HepG2 (cell line): Measurements from ENCODE around the gene ITSN2. TPM values are rescaled to one million over a fixed set of nuclear protein-coding genes. Genes with fewer than 3 reads are reported as not detected.
A peak's percentile ranks its signal among the peaks of the same experiment; 100 is the strongest.

Experiments
- ATAC-seq: fragments of 200-7000 bp; cut with Tn5 transposase; 3 replicates; pipeline ENCODE4 v1.9.1; 2020; ENCODE audit warnings: mild to moderate bottlenecking, moderate library complexity
- BruUV-seq: library from RNA; stranded (reverse); fragments of 400-500 nt; replicated peaks from 2 replicates; lab custom pipeline; 2021; lab: Mats Ljungman, UMichigan
- CTCF ChIA-PET: fragments of 300-600 bp; formaldehyde crosslinking; extraction: SDS; loops from one replicate; lab custom pipeline; 2021; ENCODE audit warnings: low total read pairs, inconsistent platforms, low intra/inter-chr PET ratio; lab: Yijun Ruan, JAX
- POLR2A ChIA-PET: fragments of 350-600 bp; sonication (Branson Sonifier 250); formaldehyde crosslinking; loops from one replicate; lab custom pipeline; 2020; ENCODE audit warnings: antibody characterized with exemption, inconsistent platforms; lab: Yijun Ruan, JAX
- DNase-seq: peaks from one replicate; pipeline ENCODE4 v3.0.0-alpha.2; 2015; ENCODE audit warnings: low spot score
- FAIRE-seq: peaks from 3 replicates; lab custom pipeline; 2011; peaks lifted over from hg19 to GRCh38; lab: Jason Lieb, UNC
- H2AFZ ChIP-seq: one replicate; pipeline ENCODE4 v1.6.1; 2011; ENCODE audit warnings: low read length, inconsistent platforms
- H3K27ac ChIP-seq: fragments of 300-600 bp; 3 replicates; pipeline ENCODE4 v1.8.0; 2011; ENCODE audit warnings: mixed run types, mild to moderate bottlenecking, mixed read lengths, low read length, inconsistent platforms; ENCODE audit not compliant: insufficient read depth; ENCODE audit errors: extremely low read length
- H3K27me3 ChIP-seq, 2 experiments: fragments of 200-600 bp in 1 of 2; 2 replicates in 1 of 2; 3 replicates in 1 of 2; pipeline versions ENCODE4 v1.6.0 to v1.8.0; 2011; ENCODE audit warnings: low read length in 2 of 2, mild to moderate bottlenecking in 2 of 2, moderate library complexity in 2 of 2, inconsistent platforms in 1 of 2; ENCODE audit not compliant: insufficient read depth in 2 of 2, control insufficient read depth in 1 of 2
- H3K36me3 ChIP-seq, 2 experiments: fragments of 200-600 bp in 1 of 2; replicated peaks in 1 of 2; 2 replicates in 1 of 2; 3 replicates in 1 of 2; pipeline versions ENCODE4 v1.5.1 to v1.8.0; 2011; ENCODE audit warnings: low read length in 2 of 2, inconsistent platforms in 1 of 2; ENCODE audit not compliant: insufficient read depth in 2 of 2, control insufficient read depth in 1 of 2
- H3K4me1 ChIP-seq: 2 replicates; pipeline ENCODE4 v1.5.1; 2012; ENCODE audit warnings: low read length, inconsistent platforms; ENCODE audit not compliant: insufficient read depth
- H3K4me2 ChIP-seq: 2 replicates; pipeline ENCODE4 v1.6.0; 2011; ENCODE audit warnings: low read depth, low read length, inconsistent platforms
- H3K4me3 ChIP-seq, 3 experiments: fragments of 200-600 bp in 1 of 3; sonication (generic), shearing (Covaris generic) in 1 of 3; replicated peaks in 1 of 3; 2 replicates each; pipeline ENCODE4 v1.5.1; 2011 to 2016; ENCODE audit warnings: low read length in 3 of 3, inconsistent platforms in 2 of 3, low read depth in 2 of 3, mild to moderate bottlenecking in 2 of 3, control low read depth in 1 of 3, mixed read lengths in 1 of 3; ENCODE audit not compliant: insufficient read depth in 1 of 3
- H3K79me2 ChIP-seq: one replicate; pipeline ENCODE4 v1.6.1; 2011; ENCODE audit warnings: low read length, inconsistent platforms; ENCODE audit not compliant: insufficient read depth
- H3K9ac ChIP-seq: 2 replicates; pipeline ENCODE4 v1.6.0; 2011; ENCODE audit warnings: mild to moderate bottlenecking, low read depth, low read length, inconsistent platforms; ENCODE audit not compliant: insufficient read depth
- H3K9me3 ChIP-seq: 2 replicates; pipeline ENCODE4 v1.5.1; 2012; ENCODE audit warnings: mild to moderate bottlenecking, low read length
- H4K20me1 ChIP-seq: 2 replicates; pipeline ENCODE4 v1.6.0; 2011; ENCODE audit warnings: inconsistent platforms, mild to moderate bottlenecking, low read length, moderate library complexity; ENCODE audit not compliant: insufficient read depth
- FOSL1 ChIP-seq: sonication (generic); formaldehyde crosslinking; IDR thresholded peaks from 2 replicates; pipeline ENCODE4 v1.9.0; 2021; ENCODE audit warnings: missing genetic modification reagents, borderline replicate concordance
- FOXM1 ChIP-seq: sonication (generic); formaldehyde crosslinking; IDR thresholded peaks from 2 replicates; pipeline ENCODE4 v1.5.0; 2020; ENCODE audit warnings: missing genetic modification reagents
- FOXP1 ChIP-seq, 2 experiments: fragments of 450-650 bp in 1 of 2; IDR thresholded peaks; 2 replicates each; pipeline ENCODE4 v1.6.1; 2017 to 2018; ENCODE audit warnings: antibody characterized with exemption in 1 of 2
- MAFG ChIP-seq: sonication (generic); formaldehyde crosslinking; IDR thresholded peaks from 2 replicates; pipeline ENCODE4 v1.5.1; 2020; ENCODE audit warnings: mild to moderate bottlenecking, missing genetic modification reagents
- NCOA5 ChIP-seq: sonication (generic); formaldehyde crosslinking; IDR thresholded peaks from 2 replicates; pipeline ENCODE4 v1.4.0; 2020; ENCODE audit warnings: missing genetic modification reagents
- PAWR ChIP-seq: sonication (generic); formaldehyde crosslinking; IDR thresholded peaks from 2 replicates; pipeline ENCODE4 v1.4.0; 2020; ENCODE audit warnings: missing genetic modification reagents, mild to moderate bottlenecking, borderline replicate concordance
- PITX1 ChIP-seq: sonication (generic); formaldehyde crosslinking; IDR thresholded peaks from 2 replicates; pipeline ENCODE4 v1.5.1; 2020; ENCODE audit warnings: mild to moderate bottlenecking, missing genetic modification reagents
- RARA ChIP-seq: IDR thresholded peaks from 2 replicates; pipeline ENCODE4 v1.6.1; 2016; ENCODE audit warnings: missing genetic modification reagents, missing compliant biosample characterization
- SP4 ChIP-seq: sonication (generic); formaldehyde crosslinking; IDR thresholded peaks from 2 replicates; pipeline ENCODE4 v1.8.1; 2023; ENCODE audit warnings: mild to moderate bottlenecking, missing genetic modification reagents
- TCF7L2 ChIP-seq: IDR thresholded peaks from 2 replicates; pipeline ENCODE4 v1.6.1; 2011; ENCODE audit warnings: mild to moderate bottlenecking, low read depth, low read length, moderate library complexity
- TERF1 ChIP-seq: sonication (generic); formaldehyde crosslinking; IDR thresholded peaks from 2 replicates; pipeline ENCODE4 v1.8.0; 2022; ENCODE audit warnings: mild to moderate bottlenecking, missing genetic modification reagents, moderate library complexity
- ZBTB1 ChIP-seq: sonication (generic); formaldehyde crosslinking; IDR thresholded peaks from 2 replicates; pipeline ENCODE4 v1.4.0; 2020; ENCODE audit warnings: missing genetic modification reagents, borderline replicate concordance
- ZBTB25 ChIP-seq: IDR thresholded peaks from 2 replicates; pipeline ENCODE4 v1.6.1; 2018; ENCODE audit warnings: missing genetic modification reagents
- ZBTB33 ChIP-seq: sonication (generic); formaldehyde crosslinking; IDR thresholded peaks from 2 replicates; pipeline ENCODE4 v1.4.0; 2020; ENCODE audit warnings: missing genetic modification reagents
- ZFX ChIP-seq: sonication (generic); formaldehyde crosslinking; IDR thresholded peaks from 2 replicates; pipeline ENCODE4 v1.4.0; 2020; ENCODE audit warnings: mild to moderate bottlenecking, low read depth, missing genetic modification reagents, moderate library complexity
- ZNF232 ChIP-seq: sonication (generic); formaldehyde crosslinking; IDR thresholded peaks from 2 replicates; pipeline ENCODE4 v1.4.0; 2020; ENCODE audit warnings: missing genetic modification reagents, borderline replicate concordance
- ZNF235 ChIP-seq: sonication (generic); formaldehyde crosslinking; IDR thresholded peaks from 2 replicates; pipeline ENCODE4 v1.8.1; 2023; ENCODE audit warnings: mild to moderate bottlenecking, missing genetic modification reagents, borderline replicate concordance
- ZNF354B ChIP-seq: sonication (generic); formaldehyde crosslinking; IDR thresholded peaks from 2 replicates; pipeline ENCODE4 v1.8.0; 2022; ENCODE audit warnings: mild to moderate bottlenecking, missing genetic modification reagents
- ZNF383 ChIP-seq: sonication (generic); formaldehyde crosslinking; IDR thresholded peaks from 2 replicates; pipeline ENCODE4 v1.4.0; 2020; ENCODE audit warnings: missing genetic modification reagents, mild to moderate bottlenecking, borderline replicate concordance
- ZNF839 ChIP-seq: sonication (generic); formaldehyde crosslinking; IDR thresholded peaks from 2 replicates; pipeline ENCODE4 v1.4.0; 2020; ENCODE audit warnings: missing genetic modification reagents, mild to moderate bottlenecking, borderline replicate concordance
- WGBS: methylation state at CpG from one replicate; pipeline ENCODE4 v1.1.6; 2017; ENCODE audit warnings: low lambda C conversion rate; 5-methylcytosine and 5-hydroxymethylcytosine counted together
- in situ Hi-C: cut with HindIII; loops from 2 replicates; pipeline ENCODE4 v1.10.0; 2017; ENCODE audit warnings: low pct_unique_long_range_greater_than_20kb; ENCODE audit not compliant: extremely low pct_ligation_motif_present
- intact Hi-C: fragments of 100-400 bp; cut with micrococcal nuclease; formaldehyde crosslinking; loops from one replicate; pipeline ENCODE4 v1.10.0; 2022; ENCODE audit not compliant: unreplicated experiment
- polyA plus RNA-seq, 8 experiments: library from polyadenylated mRNA; depleted of rRNA in 3 of 8; stranded (reverse) in 7 of 8; unstranded in 1 of 8; fragments of >200 nt; fragmentation: Illumina TruSeq in 4 of 8; extraction: Trizol in 4 of 8; gene quantifications; 2 replicates each; pipeline versions ENCODE4 v1.2.1 to v1.2.3, GENCODE V29; 2011 to 2016; ENCODE audit warnings: low read depth in 4 of 8, missing spikeins in 1 of 8, mixed read lengths in 1 of 8; ENCODE audit not compliant: insufficient read depth in 1 of 8
- total RNA-seq, 5 experiments: library from RNA; depleted of rRNA; stranded (reverse); fragments of >200 nt; fragmentation: Illumina TruSeq; extraction: Trizol; gene quantifications; 2 replicates each; pipeline ENCODE4 v1.2.3, GENCODE V29; 2016; ENCODE audit warnings: low read depth in 1 of 5

ITSN2 gene
- total and polyA plus RNA-seq, 2 of the 13 experiments (the other 11 are each of a cell fraction or from before 2014, with no cell fraction given): 26.0 to 26.6 TPM

GRCh38 chr2:24304098-24304497, 56.2 kb downstream of the ITSN2 start:
- peak; percentile 91 for ATAC-seq
- peak; percentile 38 for DNase-seq
- H3K4me3 ChIP-seq: no peak overlapping the region
- no peak overlapping the region for H3K27ac ChIP-seq
- H4K20me1 ChIP-seq: no peaks in the 10 kb centered on the region
- no peaks in the 10 kb centered on the region for H3K9me3 ChIP-seq
- WGBS: 78% methylated on average over 4 of the region's 4 CpGs
- H3K27me3 ChIP-seq: no peaks in the 10 kb centered on the region
- in situ Hi-C loops: no loop called here
- intact Hi-C loops: no loop called here
- no peak overlapping the region for H2AFZ ChIP-seq
- POLR2A ChIA-PET: interaction anchor here (1.4 kb wide), 1 partner anchor 220 kb away, joined by 3 read pairs; no protein-coding TSS in a partner anchor
- H3K4me2 ChIP-seq: no peak overlapping the region
- CTCF ChIA-PET: no interaction called here
- peaks cover 7 to 34% of the 10 kb centered on the region in 2 experiments for H3K36me3 ChIP-seq
- FAIRE-seq: peak; percentile 43
- H3K79me2 ChIP-seq: no peaks in the 10 kb centered on the region
- H3K9ac ChIP-seq: no peak overlapping the region
- H3K4me1 ChIP-seq: no peaks in the 10 kb centered on the region
- BruUV-seq: no TSS peak
- TF ChIP-seq ZNF235 (CRISPR knock-in tag) (no peak), ZNF232 (no peak), ZFX (CRISPR knock-in tag) (0 out of 2 replicates have a peak, but pooled peaks have one; percentile 16), FOXM1 (CRISPR knock-in tag) (no peak), NCOA5 (CRISPR knock-in tag) (no peak), FOXP1 (IDR thresholded peaks at IDR 0.05) (no peak), FOXP1 (CRISPR knock-in tag; IDR thresholded peaks at IDR 0.05) (no peak), ZNF839 (CRISPR knock-in tag) (no peak), ZNF383 (CRISPR knock-in tag) (no peak), SP4 (no peak), ZBTB33 (peak; percentile 95), PITX1 (CRISPR knock-in tag) (no peak), ZBTB25 (no peak), RARA (0 out of 2 replicates have a peak, but pooled peaks have one; percentile 30), PAWR (CRISPR knock-in tag) (no peak), FOSL1 (CRISPR knock-in tag) (no peak), ZBTB1 (no peak), ZNF354B (CRISPR knock-in tag) (no peak), MAFG (CRISPR knock-in tag) (no peak), TERF1 (CRISPR knock-in tag) (no peak), TCF7L2 (no peak)
